Measurements from ENCODE around the gene SH3PXD2B.
"Not testable (repeated sequence)": the region's sequence is repeated elsewhere in the genome, so short reads cannot be mapped to it uniquely, and the experiment has no call there.

DNA sequence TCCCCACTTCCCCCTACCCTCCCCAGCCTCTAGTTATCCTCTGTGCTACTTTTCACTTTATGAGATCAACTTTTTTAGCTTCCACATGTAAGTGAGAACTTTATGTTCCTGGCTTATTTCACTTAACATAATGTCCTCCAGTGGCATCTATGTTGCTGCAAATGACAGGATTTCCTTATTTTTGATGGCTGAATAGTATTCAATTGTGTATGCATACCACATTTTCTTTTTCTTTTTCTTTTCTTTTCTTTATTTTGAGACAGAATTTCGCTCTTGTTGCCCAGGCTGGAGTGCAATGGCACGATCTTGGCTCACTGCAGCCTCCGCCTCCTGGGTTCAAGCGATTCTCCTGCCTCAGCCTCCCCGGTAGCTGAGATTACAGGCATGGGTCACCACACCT is 44.8 kb downstream of the SH3PXD2B start:
- TF ChIP-seq, protein P1, sequence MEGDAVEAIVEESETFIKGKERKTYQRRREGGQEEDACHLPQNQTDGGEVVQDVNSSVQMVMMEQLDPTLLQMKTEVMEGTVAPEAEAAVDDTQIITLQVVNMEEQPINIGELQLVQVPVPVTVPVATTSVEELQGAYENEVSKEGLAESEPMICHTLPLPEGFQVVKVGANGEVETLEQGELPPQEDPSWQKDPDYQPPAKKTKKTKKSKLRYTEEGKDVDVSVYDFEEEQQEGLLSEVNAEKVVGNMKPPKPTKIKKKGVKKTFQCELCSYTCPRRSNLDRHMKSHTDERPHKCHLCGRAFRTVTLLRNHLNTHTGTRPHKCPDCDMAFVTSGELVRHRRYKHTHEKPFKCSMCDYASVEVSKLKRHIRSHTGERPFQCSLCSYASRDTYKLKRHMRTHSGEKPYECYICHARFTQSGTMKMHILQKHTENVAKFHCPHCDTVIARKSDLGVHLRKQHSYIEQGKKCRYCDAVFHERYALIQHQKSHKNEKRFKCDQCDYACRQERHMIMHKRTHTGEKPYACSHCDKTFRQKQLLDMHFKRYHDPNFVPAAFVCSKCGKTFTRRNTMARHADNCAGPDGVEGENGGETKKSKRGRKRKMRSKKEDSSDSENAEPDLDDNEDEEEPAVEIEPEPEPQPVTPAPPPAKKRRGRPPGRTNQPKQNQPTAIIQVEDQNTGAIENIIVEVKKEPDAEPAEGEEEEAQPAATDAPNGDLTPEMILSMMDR (IDR thresholded peaks at IDR 0.05): not testable (repeated sequence)
- TF ChIP-seq POLR2AphosphoS5 (IDR thresholded peaks at IDR 0.05; ENCODE audit: insufficient read depth in 1 of 2, low read depth in 1 of 2); POLR2A (IDR thresholded peaks at IDR 0.05): not testable (repeated sequence)

Data from vagina (tissue), 2 donors.